MG63 (cell line): Measurements from ENCODE around the gene GMPR2. TPM values are rescaled to one million over a fixed set of nuclear protein-coding genes. Genes with fewer than 3 reads are reported as not detected.
"Not testable (repeated sequence)": the region's sequence is repeated elsewhere in the genome, so short reads cannot be mapped to it uniquely, and the experiment has no call there.

Experiments
- DNase-seq: peaks from one replicate; pipeline ENCODE4 v3.0.0-alpha.2; 2020
- H3K27me3 ChIP-seq: fragments of 250-450 bp; sonication (Bioruptor Pico); 2 replicates; pipeline ENCODE4 v1.5.1; 2020; ENCODE audit warnings: mild to moderate bottlenecking, moderate library complexity
- H3K36me3 ChIP-seq: fragments of 250-450 bp; sonication (Bioruptor Pico); 2 replicates; pipeline ENCODE4 v1.5.1; 2020; ENCODE audit warnings: mild to moderate bottlenecking, moderate library complexity
- H3K4me3 ChIP-seq: fragments of 250-450 bp; sonication (Bioruptor Pico); 2 replicates; pipeline ENCODE4 v1.5.1; 2020; ENCODE audit warnings: mild to moderate bottlenecking, moderate library complexity
- H3K9me3 ChIP-seq: fragments of 250-450 bp; sonication (Bioruptor Pico); 2 replicates; pipeline ENCODE4 v1.5.1; 2020; ENCODE audit warnings: mild to moderate bottlenecking, moderate library complexity
- total RNA-seq: library from RNA; depleted of rRNA; stranded (reverse); fragments of >200 nt; shearing (Covaris generic); gene quantifications from 2 replicates; pipeline ENCODE4 v1.2.3, GENCODE V29; 2014; ENCODE audit warnings: low replicate concordance

Gene GMPR2
- total RNA-seq, 1 experiment from 2014 or later: 54.0 TPM

- peaks cover 6% of the 10 kb centered on the region; the same call in 1 of the 2 replicates for H3K36me3 ChIP-seq
- H3K4me3 ChIP-seq: peak overlapping the region; percentile 82
- DNase-seq: no peak
- no peaks in the 10 kb centered on the region for H3K27me3 ChIP-seq
- no peaks in the 10 kb centered on the region for H3K9me3 ChIP-seq
Observed at GRCh38 chr14:24196071-24197055, 36.4 kb upstream of the GMPR2 start.

- peaks cover 10% of the 10 kb centered on the region for H3K36me3 ChIP-seq
- no peaks in the 10 kb centered on the region; the same call in 1 of the 2 replicates for H3K9me3 ChIP-seq
- no peak overlapping the region for H3K4me3 ChIP-seq
- DNase-seq: no peak
- no peaks in the 10 kb centered on the region for H3K27me3 ChIP-seq
Observed at GRCh38 chr14:24197056-24197450, 35.7 kb upstream of the GMPR2 start.

- H3K9me3 ChIP-seq: no peaks in the 10 kb centered on the region; the same call in 1 of the 2 replicates
- no peak for DNase-seq
- no peaks in the 10 kb centered on the region for H3K27me3 ChIP-seq
- no peak overlapping the region for H3K4me3 ChIP-seq
- H3K36me3 ChIP-seq: peaks cover 16% of the 10 kb centered on the region
Observed at GRCh38 chr14:24198814-24199524, 33.8 kb upstream of the GMPR2 start.

- DNase-seq, H3K9me3 ChIP-seq, H3K27me3 ChIP-seq, H3K4me3 ChIP-seq: not testable (repeated sequence)
- H3K36me3 ChIP-seq: peaks cover 14% of the 10 kb centered on the region
Observed at GRCh38 chr14:24202538-24202937, 30.2 kb upstream of the GMPR2 start.

GRCh38 chr14:24203249-24203886 lies 29.4 kb upstream of the GMPR2 start:
- not testable (repeated sequence) for H3K9me3 ChIP-seq, H3K27me3 ChIP-seq, H3K4me3 ChIP-seq, DNase-seq
- peaks cover 16% of the 10 kb centered on the region for H3K36me3 ChIP-seq

- Histone ChIP-seq H3K4me3 (no peak overlapping the region), H3K9me3 (no peaks in the 10 kb centered on the region; the same call in 1 of the 2 replicates), H3K27me3 (no peaks in the 10 kb centered on the region), H3K36me3 (peaks cover 16% of the 10 kb centered on the region)
- no peak for DNase-seq
Observed at GRCh38 chr14:24204163-24205146, 28.3 kb upstream of the GMPR2 start.

GRCh38 chr14:24206260-24207103 lies 26.2 kb upstream of the GMPR2 start:
- Histone ChIP-seq H3K27me3 (no peaks in the 10 kb centered on the region), H3K36me3 (peaks cover 14% of the 10 kb centered on the region), H3K4me3 (no peak overlapping the region), H3K9me3 (no peaks in the 10 kb centered on the region; the same call in 1 of the 2 replicates)
- DNase-seq: no peak

GRCh38 chr14:24207104-24207551 lies 25.6 kb upstream of the GMPR2 start:
- no peak for DNase-seq
- Histone ChIP-seq H3K36me3 (peaks cover 11% of the 10 kb centered on the region), H3K9me3 (no peaks in the 10 kb centered on the region), H3K27me3 (no peaks in the 10 kb centered on the region), H3K4me3 (no peak overlapping the region)

GRCh38 chr14:24207625-24208024 lies 25.1 kb upstream of the GMPR2 start:
- Histone ChIP-seq H3K27me3 (no peaks in the 10 kb centered on the region), H3K4me3 (no peak overlapping the region), H3K9me3 (no peaks in the 10 kb centered on the region), H3K36me3 (peaks cover 10% of the 10 kb centered on the region; the same call in 1 of the 2 replicates)
- no peak for DNase-seq

- no peak overlapping the region for H3K4me3 ChIP-seq
- no peak for DNase-seq
- H3K36me3 ChIP-seq: peaks cover 5% of the 10 kb centered on the region; the same call in 1 of the 2 replicates
- no peaks in the 10 kb centered on the region for H3K9me3 ChIP-seq
- no peaks in the 10 kb centered on the region for H3K27me3 ChIP-seq
Observed at GRCh38 chr14:24211311-24211710, 21.4 kb upstream of the GMPR2 start.

GRCh38 chr14:24212924-24213865 lies 19.5 kb upstream of the GMPR2 start, which contains the start of gene CHMP4A:
CHMP4A (minus strand) TSS chr14:24213488; CDS start chr14:24213439, 49 bp downstream.
- H3K9me3 ChIP-seq: no peaks in the 10 kb centered on the region
- H3K36me3 ChIP-seq: peaks cover 5% of the 10 kb centered on the region; the same call in 1 of the 2 replicates
- peak within 1 kb of the TSS; percentile 68 for H3K4me3 ChIP-seq
- peak; percentile 97 for DNase-seq
- no peaks in the 10 kb centered on the region for H3K27me3 ChIP-seq

- H3K36me3 ChIP-seq: peaks cover 3% of the 10 kb centered on the region; the same call in 1 of the 2 replicates
Observed at GRCh38 chr14:24213866-24214662, 18.7 kb upstream of the GMPR2 start.

More at GRCh38 chr14:24213866-24214662, 18.7 kb upstream of the GMPR2 start:
- no peaks in the 10 kb centered on the region for H3K9me3 ChIP-seq
- H3K27me3 ChIP-seq: no peaks in the 10 kb centered on the region
- DNase-seq: no peak
- H3K4me3 ChIP-seq: peak overlapping the region; percentile 68
